HepG2 (cell line): ENCODE data around the gene RTP3. TPM values are rescaled to one million over a fixed set of nuclear protein-coding genes. Genes with fewer than 3 reads are reported as not detected.

Experiments
- AFF4 ChIP-seq: sonication (generic); formaldehyde crosslinking; IDR thresholded peaks from 2 replicates; pipeline ENCODE4 v1.4.0; 2020; ENCODE audit warnings: missing genetic modification reagents
- ATM ChIP-seq: fragments of 450-650 bp; IDR thresholded peaks from 2 replicates; pipeline ENCODE4 v1.7.1; 2017; ENCODE audit warnings: mild to moderate bottlenecking, borderline replicate concordance
- BHLHE40 ChIP-seq: IDR thresholded peaks from 2 replicates; pipeline ENCODE4 v1.6.1; 2011; ENCODE audit warnings: low read length, improper control_type of control experiment
- BORCS8-MEF2B ChIP-seq: sonication (generic); formaldehyde crosslinking; IDR thresholded peaks from 2 replicates; pipeline ENCODE4 v1.8.0; 2022; ENCODE audit warnings: mild to moderate bottlenecking, missing genetic modification reagents
- HMG20A ChIP-seq: IDR thresholded peaks from 2 replicates; pipeline ENCODE4 v1.6.1; 2016; ENCODE audit warnings: borderline replicate concordance
- JUNB ChIP-seq: sonication (generic); formaldehyde crosslinking; IDR thresholded peaks from 2 replicates; pipeline ENCODE4 v1.8.0; 2022; ENCODE audit warnings: missing genetic modification reagents, mild to moderate bottlenecking, borderline replicate concordance
- MIER3 ChIP-seq: IDR thresholded peaks from 2 replicates; pipeline ENCODE4 v1.6.1; 2016; ENCODE audit warnings: missing compliant biosample characterization, borderline replicate concordance
- NCOA2 ChIP-seq: sonication (generic); formaldehyde crosslinking; IDR thresholded peaks from 2 replicates; pipeline ENCODE4 v1.8.0; 2022; ENCODE audit warnings: inconsistent platforms
- NCOR1 ChIP-seq: fragments of 200-600 bp; sonication (generic); IDR thresholded peaks from 2 replicates; pipeline ENCODE4 v1.7.0; 2017; ENCODE audit warnings: antibody characterized with exemption, low read length, borderline replicate concordance
- NFRKB ChIP-seq: fragments of 450-650 bp; IDR thresholded peaks from 2 replicates; pipeline ENCODE4 v1.6.1; 2017
- RBM39 ChIP-seq: fragments of 200-400 bp; formaldehyde crosslinking; IDR thresholded peaks from one replicate; pipeline ENCODE4 v1.6.1; 2018; ENCODE audit warnings: antibody characterized with exemption, mild to moderate bottlenecking, low read depth, low read length; ENCODE audit not compliant: poor library complexity, severe bottlenecking
- SIN3B ChIP-seq: fragments of 150-350 bp; IDR thresholded peaks from 2 replicates; pipeline ENCODE4 v1.6.1; 2014; ENCODE audit warnings: low read length
- SMAD1 ChIP-seq: sonication (generic); formaldehyde crosslinking; IDR thresholded peaks from 2 replicates; pipeline ENCODE4 v1.4.0; 2020; ENCODE audit warnings: missing genetic modification reagents, low read depth, mild to moderate bottlenecking, borderline replicate concordance
- SP1 ChIP-seq, 2 experiments: fragments of 450-650 bp in 1 of 2; sonication (generic) in 1 of 2; formaldehyde crosslinking in 1 of 2; IDR thresholded peaks; 2 replicates each; pipeline versions ENCODE4 v1.4.0 to v1.6.1; 2016 to 2020; ENCODE audit warnings: missing genetic modification reagents in 1 of 2
- SRSF4 ChIP-seq: fragments of 200-400 bp; formaldehyde crosslinking; IDR thresholded peaks from one replicate; pipeline ENCODE4 v1.6.1; 2018; ENCODE audit warnings: mild to moderate bottlenecking, low read depth, low read length, moderate library complexity; ENCODE audit not compliant: poor library complexity, severe bottlenecking
- SRSF9 ChIP-seq: fragments of 200-400 bp; formaldehyde crosslinking; IDR thresholded peaks from 2 replicates; pipeline ENCODE4 v1.6.1; 2018; ENCODE audit warnings: borderline replicate concordance, mild to moderate bottlenecking, low read depth, low read length; ENCODE audit not compliant: insufficient read depth, poor library complexity, severe bottlenecking
- ZBED4 ChIP-seq: sonication (generic); formaldehyde crosslinking; IDR thresholded peaks from 2 replicates; pipeline ENCODE4 v1.4.0; 2020; ENCODE audit warnings: missing genetic modification reagents, borderline replicate concordance
- ZNF143 ChIP-seq: sonication (generic); formaldehyde crosslinking; IDR thresholded peaks from 2 replicates; pipeline ENCODE4 v1.4.0; 2020; ENCODE audit warnings: missing genetic modification reagents
- ZNF296 ChIP-seq: sonication (generic); formaldehyde crosslinking; conservative IDR thresholded peaks from 2 replicates; pipeline ENCODE4 v1.5.0; 2020; ENCODE audit warnings: mild to moderate bottlenecking, missing genetic modification reagents
- ZNF33B ChIP-seq: sonication (generic); formaldehyde crosslinking; IDR thresholded peaks from 2 replicates; pipeline ENCODE4 v1.5.1; 2020; ENCODE audit warnings: mild to moderate bottlenecking, missing genetic modification reagents
- ZNF839 ChIP-seq: sonication (generic); formaldehyde crosslinking; IDR thresholded peaks from 2 replicates; pipeline ENCODE4 v1.4.0; 2020; ENCODE audit warnings: missing genetic modification reagents, mild to moderate bottlenecking, borderline replicate concordance
- polyA plus RNA-seq, 8 experiments: library from polyadenylated mRNA; depleted of rRNA in 3 of 8; stranded (reverse) in 7 of 8; unstranded in 1 of 8; fragments of >200 nt; fragmentation: Illumina TruSeq in 4 of 8; extraction: Trizol in 4 of 8; gene quantifications; 2 replicates each; pipeline versions ENCODE4 v1.2.1 to v1.2.3, GENCODE V29; 2011 to 2016; ENCODE audit warnings: low read depth in 4 of 8, missing spikeins in 1 of 8, mixed read lengths in 1 of 8; ENCODE audit not compliant: insufficient read depth in 1 of 8
- total RNA-seq, 5 experiments: library from RNA; depleted of rRNA; stranded (reverse); fragments of >200 nt; fragmentation: Illumina TruSeq; extraction: Trizol; gene quantifications; 2 replicates each; pipeline ENCODE4 v1.2.3, GENCODE V29; 2016; ENCODE audit warnings: low read depth in 1 of 5

RTP3 gene
- total and polyA plus RNA-seq, 2 of the 13 experiments (the other 11 are each of a cell fraction or from before 2014, with no cell fraction given), result 0.09 TPM; not detected in 1

- 0 out of 2 replicates have a peak, but pooled peaks have one; percentile 46 for TF ChIP-seq BHLHE40
- no peak for TF ChIP-seq SRSF4
- TF ChIP-seq HMG20A (CRISPR knock-in tag), result no peak
- TF ChIP-seq SIN3B, result no peak
- 0 out of 2 replicates have a peak, but pooled peaks have one; percentile 29 for TF ChIP-seq BORCS8-MEF2B (CRISPR knock-in tag)
- TF ChIP-seq SRSF9, result no peak
- TF ChIP-seq JUNB (CRISPR knock-in tag), result no peak
- no peak for TF ChIP-seq NFRKB
- no peak for TF ChIP-seq ZNF143 (CRISPR knock-in tag)
- TF ChIP-seq ZBED4 (CRISPR knock-in tag), result no peak
- 0 out of 2 replicates have a peak, but pooled peaks have one; percentile 31 for TF ChIP-seq NCOA2 (CRISPR knock-in tag)
- no peak for TF ChIP-seq NCOR1
- TF ChIP-seq ZNF296 (CRISPR knock-in tag), result no peak
- TF ChIP-seq RBM39, result peak; percentile 34
- TF ChIP-seq ZNF33B (CRISPR knock-in tag), result no peak
- TF ChIP-seq ZNF839 (CRISPR knock-in tag), result no peak; the same call in 1 of the 2 replicates
- TF ChIP-seq AFF4 (CRISPR knock-in tag), result no peak
- TF ChIP-seq SP1 (IDR thresholded peaks at IDR 0.05), result no peak
- peak; percentile 46; the same call in 1 of the 2 replicates for TF ChIP-seq SP1 (CRISPR knock-in tag; IDR thresholded peaks at IDR 0.05)
- peak; percentile 57; the same call in 1 of the 2 replicates for TF ChIP-seq MIER3
- no peak for TF ChIP-seq SMAD1 (CRISPR knock-in tag)
- TF ChIP-seq ATM, result no peak
Observed at GRCh38 chr3:46488735-46489361, 8.9 kb upstream of the RTP3 start (continued).
